GM19397 (cell line): ENCODE measurements around the gene MGAT5.

Experiments used
- ATAC-seq: cut with Tn5 transposase; IDR thresholded peaks from one replicate; pipeline ENCODE4 v1.9.1; 2021; ENCODE audit warnings: mild to moderate bottlenecking, moderate library complexity; ENCODE audit not compliant: unreplicated experiment

The MGAT5 gene

GRCh38 chr2:134411828-134412638 lies 158.2 kb downstream of the MGAT5 start:
- ATAC-seq: peak; percentile 94

DNA sequence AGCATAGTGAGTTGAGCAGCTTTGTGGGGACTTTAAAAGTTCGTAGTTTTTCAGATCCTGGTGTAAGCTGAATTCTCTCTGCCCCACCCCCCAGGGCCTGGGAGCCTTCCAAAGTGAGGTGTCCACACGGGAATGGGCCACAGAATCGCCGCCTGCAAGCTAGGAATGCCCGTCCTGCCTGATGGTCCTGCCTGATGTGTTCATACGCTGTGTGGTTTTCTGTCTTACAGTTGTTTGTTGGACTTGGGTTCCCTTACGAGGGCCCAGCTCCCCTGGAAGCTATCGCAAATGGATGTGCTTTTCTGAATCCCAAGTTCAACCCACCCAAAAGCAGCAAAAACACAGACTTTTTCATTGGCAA lies 158.7 kb downstream of the MGAT5 start:
- no peak for ATAC-seq

GRCh38 chr2:134413430-134413829 lies 159.6 kb downstream of the MGAT5 start:
- no peak for ATAC-seq

- no peak for ATAC-seq
These were observed 160.0 kb downstream of the MGAT5 start for GRCh38 chr2:134413912-134414311.

DNA sequence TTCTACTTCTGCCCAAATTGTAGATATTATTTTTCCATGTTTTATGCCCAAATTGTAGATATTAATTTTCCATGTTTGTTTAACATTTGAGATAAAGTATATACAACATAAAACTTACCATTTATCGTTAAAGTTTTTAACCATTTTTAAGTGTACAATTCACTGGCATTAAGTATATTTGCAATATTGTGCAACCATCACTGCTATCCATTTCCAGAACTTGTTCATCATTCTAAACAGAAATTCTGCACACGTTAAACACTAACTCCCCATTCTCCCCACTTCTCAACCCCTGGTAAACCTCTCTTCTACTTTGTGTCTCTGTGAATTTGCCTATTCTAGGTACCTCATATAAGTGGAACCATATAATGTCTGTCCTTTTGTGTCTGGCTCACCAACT lies 162.1 kb downstream of the MGAT5 start:
- ATAC-seq: no peak

GRCh38 chr2:134416637-134417036 lies 162.8 kb downstream of the MGAT5 start:
- no peak for ATAC-seq

DNA sequence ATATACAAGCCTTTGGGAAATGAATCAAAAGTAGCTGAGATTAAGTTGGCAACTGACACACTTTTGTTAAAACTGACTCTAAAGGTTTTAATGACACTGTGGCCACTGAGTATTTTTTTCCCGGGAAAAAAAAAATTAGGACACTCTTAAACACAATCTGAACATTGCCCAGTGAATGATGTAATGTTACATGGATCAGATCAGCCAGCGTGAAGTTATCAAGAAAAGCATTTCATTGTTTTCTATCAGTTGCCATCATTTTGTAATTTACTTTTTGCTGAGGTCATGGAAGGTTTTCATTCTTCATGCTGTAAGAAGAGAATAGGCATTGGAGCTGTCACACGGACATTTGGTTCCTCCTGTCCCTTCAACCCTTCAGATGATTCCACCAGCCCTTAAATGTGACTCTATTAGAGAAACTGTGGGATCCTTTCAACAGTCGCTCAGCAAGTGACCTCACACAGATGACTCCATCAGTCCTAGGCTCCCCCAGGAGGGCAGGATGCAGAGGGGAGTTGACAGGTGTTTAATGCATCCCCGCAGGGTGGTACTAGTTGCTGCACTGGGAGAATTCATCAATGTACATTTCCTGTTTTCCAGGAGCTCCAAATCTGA lies 164.2 kb downstream of the MGAT5 start:
- ATAC-seq: no peak

DNA sequence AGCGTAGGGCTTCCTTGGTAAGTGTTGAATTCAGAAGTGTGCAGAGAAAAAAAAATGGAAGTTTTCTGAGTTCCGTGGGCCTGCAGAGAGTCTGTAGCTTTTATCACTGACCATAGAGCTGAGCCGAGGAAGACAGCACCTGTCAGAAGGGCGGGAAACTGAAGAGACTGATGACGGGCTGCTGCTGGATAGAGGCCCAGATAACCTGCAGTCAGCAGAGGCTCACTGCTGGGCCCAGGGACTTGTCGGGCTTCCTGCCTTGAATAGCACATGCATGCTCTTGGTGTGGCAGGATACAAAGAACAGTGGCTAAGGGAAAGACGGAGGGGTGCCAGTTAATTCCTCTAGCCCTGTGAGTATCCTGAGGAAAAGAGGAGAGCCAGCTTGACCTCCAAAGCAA lies 166.4 kb downstream of the MGAT5 start:
- ATAC-seq: no peak

DNA sequence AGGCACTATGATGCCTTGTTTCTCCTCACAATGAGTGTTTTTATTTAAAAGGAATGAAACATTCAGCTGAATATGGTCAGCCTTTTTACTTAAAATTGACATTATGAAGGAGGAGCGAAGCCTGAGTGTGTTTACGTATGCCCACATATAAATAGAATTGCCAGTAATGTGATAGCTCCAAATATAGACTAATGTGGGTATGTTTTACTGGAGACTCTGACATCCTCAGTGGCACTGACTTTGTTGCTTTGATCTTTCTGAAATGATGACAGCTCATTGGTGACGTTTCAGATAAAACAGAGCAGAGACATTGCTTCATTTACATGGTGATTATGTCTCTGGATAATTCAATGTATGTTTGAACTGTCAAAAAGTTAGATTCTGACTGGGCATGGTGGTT lies 167.0 kb downstream of the MGAT5 start:
- ATAC-seq: no peak

DNA sequence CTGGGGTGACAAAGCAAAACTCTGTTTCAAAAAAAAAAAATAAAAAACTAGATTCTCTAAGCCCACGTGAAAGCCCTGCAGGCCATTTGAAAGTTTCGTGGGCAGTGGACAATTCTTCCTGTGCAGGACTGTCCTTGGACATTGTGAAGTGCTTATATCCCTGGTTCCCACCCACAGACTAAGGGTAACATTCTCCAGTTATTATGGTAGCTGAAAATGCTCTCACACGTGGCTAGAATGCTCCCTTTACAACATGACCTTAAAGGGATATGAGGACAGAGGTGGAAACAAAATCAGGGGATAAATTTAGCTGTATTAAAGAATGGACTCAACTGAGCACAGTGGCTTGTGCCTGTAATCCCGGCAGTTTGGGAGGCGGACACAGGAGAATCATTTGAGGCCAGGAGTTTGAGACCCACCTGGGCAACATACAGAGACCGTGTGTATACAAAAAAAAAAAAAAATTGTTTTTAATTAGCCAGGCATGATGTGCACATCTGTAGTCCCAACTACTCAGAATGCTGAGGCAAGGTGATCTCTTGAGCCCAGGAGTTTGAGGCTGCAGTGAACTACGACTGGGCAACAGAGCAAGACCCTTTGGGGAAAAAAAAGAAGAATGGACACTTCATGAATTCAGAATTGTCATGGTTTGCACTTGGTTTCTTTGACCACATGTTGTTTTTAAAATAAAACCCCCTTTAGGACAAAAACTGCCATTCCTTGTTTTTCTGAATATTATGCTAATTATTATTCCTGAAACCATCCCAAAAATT lies 167.9 kb downstream of the MGAT5 start:
- no peak for ATAC-seq

- no peak for ATAC-seq
These were observed 172.0 kb downstream of the MGAT5 start for GRCh38 chr2:134425724-134426496.

DNA sequence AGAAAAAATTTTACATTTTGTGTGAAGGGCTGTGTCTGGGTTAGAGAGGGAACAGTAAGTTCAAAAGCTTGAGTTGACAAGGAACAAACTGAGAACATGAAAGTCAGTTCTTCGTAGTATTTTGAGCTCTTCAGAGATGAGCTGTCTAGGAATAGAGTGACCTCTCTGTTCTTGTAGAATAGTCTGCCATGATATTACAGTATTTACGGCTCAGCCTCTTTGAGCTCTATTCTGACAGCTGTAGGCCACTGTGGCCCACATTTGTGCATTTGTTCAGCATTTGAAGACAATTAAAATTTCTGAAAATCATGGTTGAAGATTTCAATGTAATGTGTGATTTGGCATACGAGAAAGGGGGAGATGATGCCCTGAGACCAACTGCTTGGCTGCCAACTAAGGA lies 172.8 kb downstream of the MGAT5 start:
- no peak for ATAC-seq

GRCh38 chr2:134429886-134430285 lies 176.0 kb downstream of the MGAT5 start:
- no peak for ATAC-seq

GRCh38 chr2:134431838-134432434 lies 178.1 kb downstream of the MGAT5 start:
- no peak for ATAC-seq

DNA sequence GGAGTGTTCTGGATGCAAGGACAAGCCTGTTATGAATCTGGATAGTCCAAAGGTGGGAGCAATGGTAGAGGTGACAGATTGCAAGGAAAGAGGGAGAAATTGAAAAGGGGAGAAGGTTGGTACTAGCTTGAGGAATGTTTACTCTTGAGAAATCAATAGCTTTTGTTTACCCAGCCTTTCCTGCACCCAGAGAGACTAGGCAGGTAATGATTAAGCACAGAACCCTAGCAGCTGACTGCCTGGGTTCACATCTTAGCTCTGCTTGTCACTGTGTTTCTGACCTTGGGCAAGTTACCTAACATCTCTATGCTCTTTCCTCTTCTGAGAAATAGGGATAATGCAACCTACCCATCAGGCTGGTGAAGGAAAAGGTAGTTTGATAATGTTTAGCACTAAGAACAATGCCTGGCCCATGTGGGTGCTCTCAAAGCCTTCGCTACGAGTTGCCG lies 178.6 kb downstream of the MGAT5 start:
- no peak for ATAC-seq

- ATAC-seq: no peak
These were observed 179.6 kb downstream of the MGAT5 start for GRCh38 chr2:134433469-134433868.

- ATAC-seq: no peak
These were observed 180.1 kb downstream of the MGAT5 start for GRCh38 chr2:134433979-134434378.

- no peak for ATAC-seq
These were observed 181.6 kb downstream of the MGAT5 start for GRCh38 chr2:134435505-134435904.

GRCh38 chr2:134435936-134436335 lies 182.1 kb downstream of the MGAT5 start:
- ATAC-seq: no peak

- no peak for ATAC-seq
These were observed 182.8 kb downstream of the MGAT5 start for GRCh38 chr2:134436706-134437105.

DNA sequence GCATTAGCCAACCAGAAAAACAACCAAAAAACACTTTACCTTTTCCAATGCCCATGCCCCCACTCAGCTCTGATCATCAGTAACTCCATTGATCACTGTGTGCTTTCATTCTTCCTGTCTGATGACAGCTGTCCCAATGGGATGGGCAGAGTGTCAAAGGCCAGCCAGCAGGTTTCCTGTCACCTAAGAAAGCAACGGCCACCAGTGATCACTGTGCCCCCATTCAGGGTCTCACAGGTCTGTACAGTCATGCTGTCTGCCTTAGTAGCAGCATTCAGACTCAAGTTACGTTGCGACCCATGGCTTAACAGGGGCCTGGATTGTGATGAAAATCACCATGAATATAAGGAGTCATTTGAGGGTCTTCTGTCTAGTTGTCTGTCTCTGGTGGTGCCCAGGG lies 184.5 kb downstream of the MGAT5 start:
- ATAC-seq: no peak
